GM12864 (cell line): Measurements from ENCODE around the gene RTP5.

Experiments
- DNase-seq: peaks from one replicate; pipeline ENCODE4 v3.0.0-alpha.2; 2011; ENCODE audit warnings: low read depth
- H3K4me3 ChIP-seq: 2 replicates; pipeline ENCODE4 v1.5.1; 2011; ENCODE audit warnings: mild to moderate bottlenecking, low read depth, low read length, control low read depth
- TF ChIP-seq, protein P1 (sequence below): IDR thresholded peaks from 2 replicates; pipeline ENCODE4 v1.5.1; 2011; ENCODE audit warnings: low read depth, mild to moderate bottlenecking, moderate library complexity, low read length, control low read depth, inconsistent platforms; ENCODE audit errors: missing control alignments

RTP5 gene

DNA sequence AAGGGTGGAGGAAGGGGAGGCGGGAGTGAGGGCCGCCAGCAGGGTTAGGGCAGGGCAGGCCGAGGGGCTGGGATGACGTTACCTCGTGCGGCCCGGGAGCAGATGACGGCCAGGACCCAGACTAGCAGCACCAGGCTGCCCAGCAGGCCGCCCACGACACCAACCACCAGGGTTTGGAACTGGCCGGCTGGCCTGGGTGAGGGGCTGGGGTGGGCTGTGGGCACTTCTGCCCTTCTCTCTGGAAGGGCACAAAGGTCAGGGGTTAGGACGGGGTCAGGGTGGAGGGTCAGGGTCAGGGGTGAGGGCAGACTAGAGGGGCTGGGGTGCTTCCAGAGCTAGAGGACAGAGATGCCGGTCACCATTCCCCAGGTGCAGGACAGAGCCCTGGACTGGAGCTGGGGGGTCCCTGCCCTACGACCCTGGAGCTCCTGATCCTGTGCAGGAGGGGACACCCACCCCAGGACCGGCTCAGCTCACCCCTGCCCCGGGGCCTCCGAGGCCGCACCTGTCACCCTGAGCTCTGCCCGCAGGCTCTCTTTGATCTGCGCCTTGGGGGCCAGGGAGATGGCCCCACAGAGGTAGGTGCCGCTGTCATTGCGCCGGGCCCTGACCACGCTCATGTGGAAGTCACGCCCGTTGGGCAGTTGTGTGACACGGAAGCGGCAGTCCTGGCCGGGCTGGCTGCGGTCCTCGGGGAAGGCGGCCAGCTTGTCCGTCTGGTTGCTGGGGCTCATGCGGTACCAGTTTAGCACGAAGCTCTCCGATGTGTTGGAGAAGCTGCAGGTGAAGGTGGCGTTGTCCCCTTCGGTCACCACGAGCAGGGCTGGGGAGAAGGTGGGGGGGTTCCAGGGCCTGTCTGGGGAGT lies 17.2 kb upstream of the RTP5 start:
- TF ChIP-seq, protein P1, sequence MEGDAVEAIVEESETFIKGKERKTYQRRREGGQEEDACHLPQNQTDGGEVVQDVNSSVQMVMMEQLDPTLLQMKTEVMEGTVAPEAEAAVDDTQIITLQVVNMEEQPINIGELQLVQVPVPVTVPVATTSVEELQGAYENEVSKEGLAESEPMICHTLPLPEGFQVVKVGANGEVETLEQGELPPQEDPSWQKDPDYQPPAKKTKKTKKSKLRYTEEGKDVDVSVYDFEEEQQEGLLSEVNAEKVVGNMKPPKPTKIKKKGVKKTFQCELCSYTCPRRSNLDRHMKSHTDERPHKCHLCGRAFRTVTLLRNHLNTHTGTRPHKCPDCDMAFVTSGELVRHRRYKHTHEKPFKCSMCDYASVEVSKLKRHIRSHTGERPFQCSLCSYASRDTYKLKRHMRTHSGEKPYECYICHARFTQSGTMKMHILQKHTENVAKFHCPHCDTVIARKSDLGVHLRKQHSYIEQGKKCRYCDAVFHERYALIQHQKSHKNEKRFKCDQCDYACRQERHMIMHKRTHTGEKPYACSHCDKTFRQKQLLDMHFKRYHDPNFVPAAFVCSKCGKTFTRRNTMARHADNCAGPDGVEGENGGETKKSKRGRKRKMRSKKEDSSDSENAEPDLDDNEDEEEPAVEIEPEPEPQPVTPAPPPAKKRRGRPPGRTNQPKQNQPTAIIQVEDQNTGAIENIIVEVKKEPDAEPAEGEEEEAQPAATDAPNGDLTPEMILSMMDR = no peak
- no peak overlapping the region for H3K4me3 ChIP-seq
- no peak for DNase-seq

DNA sequence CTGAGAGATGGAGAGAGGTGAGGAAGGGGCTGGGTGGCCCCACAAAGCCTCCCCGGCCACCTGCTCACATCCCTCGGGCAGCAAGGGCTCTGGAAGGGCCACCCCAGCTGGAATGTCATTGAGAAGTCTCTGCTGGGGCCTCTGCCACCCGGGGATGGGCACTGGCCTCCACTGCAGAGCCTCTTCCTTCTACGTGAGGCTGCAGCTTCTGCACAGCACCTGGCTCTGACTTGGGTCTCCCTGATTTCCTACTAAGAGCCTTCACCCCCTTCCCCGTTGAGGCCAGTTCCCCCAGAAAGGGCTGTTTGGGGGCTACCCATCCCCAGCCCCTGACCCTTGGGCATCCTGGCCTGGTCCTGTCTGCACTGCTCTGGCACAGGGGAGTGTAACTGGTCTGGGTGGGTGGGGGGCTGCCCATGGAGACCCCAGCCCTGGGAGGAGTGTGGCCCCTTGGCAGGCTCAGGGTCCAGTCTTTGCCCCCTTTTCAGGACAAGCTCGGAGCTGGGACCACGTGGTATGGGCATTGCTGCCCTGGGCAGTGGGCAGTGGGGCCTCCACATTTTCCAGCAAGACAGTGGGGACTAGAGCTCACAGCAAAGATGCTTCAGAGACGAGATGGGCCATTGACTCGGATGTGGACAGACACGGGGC lies 16.4 kb upstream of the RTP5 start:
- no peak overlapping the region for H3K4me3 ChIP-seq
- DNase-seq = no peak
- TF ChIP-seq, protein P1 = no peak

DNA sequence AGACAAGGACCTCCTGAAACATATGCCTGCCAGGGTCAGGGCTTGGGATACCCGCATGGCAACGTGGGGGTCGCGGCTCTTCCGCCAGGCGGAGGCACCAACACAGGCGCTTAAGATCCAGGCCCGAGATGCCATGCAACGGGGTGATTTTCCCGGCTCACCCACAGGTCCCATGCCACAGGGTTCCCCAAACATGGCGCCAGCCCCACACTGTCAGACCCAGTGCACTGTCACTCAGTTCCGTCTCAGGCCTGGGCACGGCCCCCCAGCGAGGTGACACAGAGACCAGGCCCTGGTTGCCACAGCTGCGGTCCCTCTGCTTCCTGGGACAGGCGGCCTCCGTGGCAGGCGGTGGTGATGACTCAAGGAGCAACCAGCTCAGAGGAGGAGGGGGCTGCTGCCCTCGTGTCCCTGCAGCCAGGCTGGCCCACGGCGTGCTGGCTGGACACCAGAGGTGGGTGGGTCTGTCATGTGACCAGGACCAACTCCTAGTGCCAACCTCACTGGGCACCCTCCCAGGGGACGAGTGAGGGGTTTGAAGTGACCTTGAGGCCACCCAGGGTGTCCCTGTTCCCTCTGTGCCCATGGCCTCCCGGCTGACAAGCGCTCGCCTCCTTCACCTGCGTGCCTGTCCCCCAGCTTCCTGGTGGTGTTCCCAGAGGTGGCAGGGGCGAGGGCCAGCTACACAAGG lies 15.7 kb upstream of the RTP5 start:
- no peak overlapping the region for H3K4me3 ChIP-seq
- TF ChIP-seq, protein P1 = no peak
- no peak for DNase-seq

DNA sequence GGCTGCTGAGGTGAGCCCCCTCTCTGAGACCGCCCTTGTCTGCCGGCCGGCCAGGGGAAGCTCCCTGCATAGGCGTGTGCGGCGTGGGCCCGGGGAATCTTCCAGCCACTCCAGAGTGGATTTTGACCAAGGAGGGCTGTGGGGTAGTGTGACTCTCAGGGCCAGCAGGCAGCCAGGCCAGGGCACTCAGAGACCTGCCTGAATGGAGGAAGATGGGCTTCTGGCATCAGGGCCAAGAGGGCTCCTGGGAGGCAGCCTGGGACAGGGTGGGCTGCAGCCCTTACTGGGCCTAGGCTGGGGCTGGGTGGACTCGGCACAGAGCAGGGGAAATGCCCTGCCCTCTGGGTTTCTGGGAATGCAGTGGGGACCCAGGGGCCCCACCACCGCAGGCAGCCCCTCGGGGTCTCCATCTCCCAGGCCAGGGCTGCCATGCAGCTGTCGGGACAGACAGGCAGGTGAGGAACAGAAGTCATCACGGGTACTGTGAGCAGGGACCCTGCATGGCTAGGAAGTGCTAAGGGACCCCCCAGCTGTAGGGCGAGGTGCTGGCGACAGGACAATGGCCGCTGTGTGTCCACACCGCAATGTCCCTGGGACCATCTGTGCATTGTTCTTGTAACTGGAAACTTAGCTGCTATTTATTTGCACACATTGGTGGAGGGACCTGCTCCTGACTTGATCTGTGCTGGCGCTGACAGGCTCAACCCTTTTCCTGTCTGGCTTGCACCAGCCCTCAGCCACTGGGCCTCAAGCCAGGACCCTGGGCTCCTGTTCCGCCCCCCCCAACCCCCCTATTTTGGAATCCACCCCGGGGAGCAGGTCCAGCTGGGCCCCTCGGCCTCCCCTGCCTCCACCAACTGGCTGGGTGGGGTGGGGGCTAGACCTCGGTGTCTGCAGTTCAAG lies 14.9 kb upstream of the RTP5 start:
- DNase-seq = no peak
- TF ChIP-seq, protein P1 = no peak
- no peak overlapping the region for H3K4me3 ChIP-seq

DNA sequence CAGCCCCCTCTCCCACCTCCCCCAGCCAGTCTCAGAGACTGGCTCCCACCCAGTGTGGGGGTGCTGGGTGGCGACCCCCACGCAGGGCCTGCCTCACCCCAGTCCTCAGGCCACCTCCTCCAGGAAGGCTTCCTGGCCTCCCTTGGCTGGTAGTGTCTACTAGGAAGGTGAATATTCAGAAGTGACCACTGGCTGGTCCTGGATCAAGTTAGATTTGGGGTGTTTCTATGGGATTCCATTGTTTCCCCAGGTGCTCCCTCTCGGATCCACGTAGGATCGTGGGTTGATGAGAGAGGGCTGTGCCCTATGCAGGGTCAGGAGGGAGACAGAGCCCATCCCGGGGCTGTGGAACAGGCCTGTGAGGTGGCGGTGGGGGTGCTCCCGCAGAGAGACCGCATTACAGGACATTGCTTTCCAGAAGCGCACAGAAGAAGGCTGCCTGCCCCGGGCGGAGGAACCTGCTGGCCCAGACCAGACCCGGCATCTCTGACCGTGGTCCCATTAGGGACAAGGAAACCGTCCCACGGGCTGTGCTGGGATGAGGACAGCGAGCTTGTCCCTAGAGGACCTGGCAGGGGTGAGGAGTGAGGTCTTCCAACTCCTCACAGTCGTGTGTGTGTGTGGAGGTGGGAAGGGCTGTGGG lies 14.2 kb upstream of the RTP5 start:
- DNase-seq = no peak
- TF ChIP-seq, protein P1 = no peak

DNA sequence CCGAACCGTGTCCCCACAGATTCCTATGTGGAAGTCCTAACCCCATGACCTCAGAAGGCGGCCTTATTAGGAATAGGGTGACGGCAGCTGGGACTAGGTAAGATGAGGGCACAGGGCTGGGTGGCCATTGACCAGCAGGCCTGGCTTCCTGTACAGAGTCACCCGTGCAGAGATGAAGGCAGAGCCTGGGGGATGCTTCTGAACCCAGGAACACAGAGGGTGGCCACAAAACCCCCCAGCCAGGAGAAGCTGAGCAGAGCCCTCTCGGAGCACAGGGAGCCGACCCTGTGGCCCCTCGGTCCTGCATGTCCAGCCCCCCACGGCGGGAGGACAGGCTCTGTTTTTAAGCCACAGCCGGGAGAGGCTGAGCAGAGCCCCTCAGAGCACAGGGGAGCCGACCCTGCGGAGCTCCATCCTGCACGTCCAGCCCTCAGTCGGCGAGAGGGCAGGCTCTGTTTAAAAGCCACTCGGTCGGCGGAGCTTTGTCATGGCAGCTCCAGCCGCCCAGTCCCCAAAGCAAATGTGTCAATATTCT lies 13.6 kb upstream of the RTP5 start:
- H3K4me3 ChIP-seq = no peak overlapping the region
- no peak for DNase-seq
- TF ChIP-seq, protein P1 = no peak

More for the DNA sequence above, 14.2 kb upstream of the RTP5 start:
- no peak overlapping the region for H3K4me3 ChIP-seq
